IMR-90 (cell line): ENCODE measurements around the gene WDR45B. TPM values are rescaled to one million over a fixed set of nuclear protein-coding genes. Genes with fewer than 3 reads are reported as not detected.
A peak's percentile ranks its signal among the peaks of the same experiment; 100 is the strongest.

Experiments
- ATAC-seq: fragments of 200-7000 bp; cut with Tn5 transposase; 2 replicates; pipeline ENCODE4 v1.9.1; 2020; ENCODE audit warnings: low read depth, mild to moderate bottlenecking, moderate library complexity
- BruUV-seq: library from RNA; stranded (reverse); fragments of 400-500 nt; replicated peaks from 2 replicates; lab custom pipeline; 2021; lab: Mats Ljungman, UMichigan
- CTCF ChIA-PET: fragments of 300-600 bp; formaldehyde crosslinking; extraction: SDS; loops from one replicate; lab custom pipeline; 2021; ENCODE audit warnings: antibody characterized with exemption; lab: Yijun Ruan, JAX
- POLR2A ChIA-PET: fragments of 300-600 bp; sonication (Branson Sonifier 250); formaldehyde crosslinking; loops from one replicate; lab custom pipeline; 2022; ENCODE audit warnings: antibody characterized with exemption; ENCODE audit not compliant: unreplicated experiment; lab: Charles Lee
- DNase-seq: peaks from one replicate; pipeline ENCODE4 v3.0.0; 2013
- H2AFZ ChIP-seq: replicated peaks from 2 replicates; pipeline ENCODE3; 2013; ENCODE audit warnings: low read length, mild to moderate bottlenecking; ENCODE audit not compliant: poor library complexity
- H2AK5ac ChIP-seq: 2 replicates; pipeline ENCODE4 v1.6.1; 2013; ENCODE audit warnings: low read depth, low read length, inconsistent platforms
- H2AK9ac ChIP-seq: replicated peaks from 2 replicates; pipeline ENCODE3; 2013; ENCODE audit warnings: mild to moderate bottlenecking, low read depth, low read length, moderate library complexity; ENCODE audit not compliant: poor library complexity
- H2BK120ac ChIP-seq: 2 replicates; pipeline ENCODE4 v1.6.1; 2013; ENCODE audit warnings: low read depth, low read length, inconsistent platforms
- H2BK15ac ChIP-seq: 3 replicates; pipeline ENCODE4 v1.6.1; 2013; ENCODE audit warnings: low read depth, low read length, inconsistent platforms
- H2BK20ac ChIP-seq: 2 replicates; pipeline ENCODE4 v1.6.1; 2013; ENCODE audit warnings: low read depth, mild to moderate bottlenecking, inconsistent platforms, low read length, moderate library complexity
- H2BK5ac ChIP-seq: 2 replicates; pipeline ENCODE4 v1.6.1; 2013; ENCODE audit warnings: mild to moderate bottlenecking, low read depth, low read length, inconsistent platforms; ENCODE audit not compliant: poor library complexity, severe bottlenecking
- H3K14ac ChIP-seq: replicated peaks from 2 replicates; pipeline ENCODE4 v1.6.1; 2013; ENCODE audit warnings: low read depth, low read length, inconsistent platforms
- H3K18ac ChIP-seq: 2 replicates; pipeline ENCODE4 v1.6.1; 2013; ENCODE audit warnings: low read depth, low read length, control low read depth
- H3K23ac ChIP-seq: 2 replicates; pipeline ENCODE4 v1.6.1; 2013; ENCODE audit warnings: low read depth, low read length, inconsistent platforms
- H3K27ac ChIP-seq: 2 replicates; pipeline ENCODE4 v1.5.1; 2013; ENCODE audit warnings: mild to moderate bottlenecking, control low read depth, low read length; ENCODE audit not compliant: insufficient read depth
- H3K27me3 ChIP-seq: 2 replicates; pipeline ENCODE4 v1.6.1; 2013; ENCODE audit warnings: low read length; ENCODE audit not compliant: control insufficient read depth, insufficient read depth
- H3K36me3 ChIP-seq: 2 replicates; pipeline ENCODE4 v1.6.1; 2013; ENCODE audit warnings: low read length, mixed read lengths; ENCODE audit not compliant: control insufficient read depth, insufficient read depth
- H3K4ac ChIP-seq: 2 replicates; pipeline ENCODE4 v1.6.1; 2013; ENCODE audit warnings: low read depth, low read length, inconsistent platforms
- H3K4me1 ChIP-seq: 2 replicates; pipeline ENCODE4 v1.6.1; 2013; ENCODE audit warnings: low read length, mixed read lengths; ENCODE audit not compliant: control insufficient read depth, insufficient read depth
- H3K4me2 ChIP-seq: 2 replicates; pipeline ENCODE4 v1.6.1; 2013; ENCODE audit warnings: low read depth, mild to moderate bottlenecking, control low read depth, low read length, moderate library complexity
- H3K4me3 ChIP-seq: 2 replicates; pipeline ENCODE4 v1.5.1; 2013; ENCODE audit warnings: low read depth, mild to moderate bottlenecking, control low read depth, low read length, moderate library complexity; ENCODE audit not compliant: insufficient read depth
- H3K56ac ChIP-seq: 2 replicates; pipeline ENCODE4 v1.6.1; 2013; ENCODE audit warnings: low read length, inconsistent platforms; ENCODE audit not compliant: insufficient read depth; ENCODE audit errors: extremely low read depth
- H3K79me1 ChIP-seq, 2 experiments: 2 replicates each; pipeline ENCODE4 v1.6.1; 2013; ENCODE audit warnings: low read length in 2 of 2, inconsistent platforms in 1 of 2, low read depth in 1 of 2
- H3K9ac ChIP-seq: 2 replicates; pipeline ENCODE4 v1.6.1; 2013; ENCODE audit warnings: low read depth, low read length, control low read depth
- H3K9me1 ChIP-seq: 2 replicates; pipeline ENCODE4 v1.6.1; 2013; ENCODE audit warnings: low read length, inconsistent platforms; ENCODE audit not compliant: insufficient read depth
- H3K9me3 ChIP-seq: 2 replicates; pipeline ENCODE4 v1.6.1; 2013; ENCODE audit warnings: low read length; ENCODE audit not compliant: control insufficient read depth, insufficient read depth
- H4K20me1 ChIP-seq: 2 replicates; pipeline ENCODE4 v1.6.1; 2013; ENCODE audit warnings: low read length, inconsistent platforms; ENCODE audit not compliant: insufficient read depth
- H4K5ac ChIP-seq: 2 replicates; pipeline ENCODE4 v1.6.1; 2013; ENCODE audit warnings: mild to moderate bottlenecking, low read depth, low read length, control low read depth
- H4K8ac ChIP-seq, 2 experiments: 2 replicates each; pipeline ENCODE4 v1.6.1; 2013; ENCODE audit warnings: low read depth in 2 of 2, low read length in 2 of 2, control low read depth in 1 of 2, inconsistent platforms in 1 of 2
- H4K91ac ChIP-seq: 2 replicates; pipeline ENCODE4 v1.6.1; 2013; ENCODE audit warnings: low read depth, low read length, inconsistent platforms; ENCODE audit not compliant: insufficient read depth
- BHLHE40 ChIP-seq: fragments of 150-350 bp; IDR thresholded peaks from 2 replicates; pipeline ENCODE4 v1.6.1; 2016; ENCODE audit warnings: mild to moderate bottlenecking, low read depth, low read length
- CEBPB ChIP-seq: IDR thresholded peaks from 2 replicates; pipeline ENCODE4 v1.6.1; 2012; ENCODE audit warnings: low read depth, low read length, improper control_type of control experiment
- CHD1 ChIP-seq: IDR thresholded peaks from 2 replicates; pipeline ENCODE4 v1.6.1; 2012; ENCODE audit warnings: low read depth, low read length, improper control_type of control experiment
- ELK1 ChIP-seq: fragments of 150-350 bp; IDR thresholded peaks from 2 replicates; pipeline ENCODE4 v1.6.1; 2016; ENCODE audit warnings: low read depth, mild to moderate bottlenecking, low read length, moderate library complexity, borderline replicate concordance
- FOS ChIP-seq: fragments of 150-350 bp; IDR thresholded peaks from 2 replicates; pipeline ENCODE4 v1.6.1; 2016; ENCODE audit warnings: low read depth, low read length
- MAFK ChIP-seq: IDR thresholded peaks from 2 replicates; pipeline ENCODE4 v1.6.1; 2012; ENCODE audit warnings: low read depth, low read length, improper control_type of control experiment
- MAZ ChIP-seq: IDR thresholded peaks from 2 replicates; pipeline ENCODE4 v1.6.1; 2012; ENCODE audit warnings: low read depth, mild to moderate bottlenecking, low read length, improper control_type of control experiment, moderate library complexity, borderline replicate concordance
- MXI1 ChIP-seq: IDR thresholded peaks from 2 replicates; pipeline ENCODE4 v1.6.1; 2012; ENCODE audit warnings: low read depth, mild to moderate bottlenecking, low read length, moderate library complexity, borderline replicate concordance
- NFE2L2 ChIP-seq: fragments of 150-350 bp; IDR thresholded peaks from 2 replicates; pipeline ENCODE4 v1.6.1; 2016; ENCODE audit warnings: low read depth, mild to moderate bottlenecking, low read length
- POLR2A ChIP-seq: IDR thresholded peaks from 2 replicates; pipeline ENCODE4 v1.6.1; 2012; ENCODE audit warnings: mild to moderate bottlenecking, low read depth, low read length
- RAD21 ChIP-seq: IDR thresholded peaks from 2 replicates; pipeline ENCODE4 v1.6.1; 2012; ENCODE audit warnings: low read length, improper control_type of control experiment
- RCOR1 ChIP-seq: IDR thresholded peaks from 2 replicates; pipeline ENCODE4 v1.6.1; 2012; ENCODE audit warnings: mild to moderate bottlenecking, low read length, improper control_type of control experiment; ENCODE audit not compliant: insufficient replicate concordance
- RFX5 ChIP-seq: IDR thresholded peaks from 2 replicates; pipeline ENCODE4 v1.8.0; 2012; ENCODE audit warnings: low read depth, mild to moderate bottlenecking, low read length, moderate library complexity
- SMC3 ChIP-seq: fragments of 150-350 bp; IDR thresholded peaks from 2 replicates; pipeline ENCODE4 v1.6.1; 2016; ENCODE audit warnings: low read depth, mild to moderate bottlenecking, antibody characterized with exemption, low read length, moderate library complexity
- WGBS, 2 experiments: methylation state at CpG; one replicate each; pipeline versions ENCODE4 v1.1.5 to v1.1.7; 2013; ENCODE audit warnings: missing lambda C conversion rate in 2 of 2; ENCODE audit not compliant: insufficient read length in 1 of 2; ENCODE audit errors: extremely low coverage in 2 of 2; 5-methylcytosine and 5-hydroxymethylcytosine counted together
- dilution Hi-C: fragments of 300-500 bp; cut with HindIII; formaldehyde crosslinking; loops from one replicate; pipeline ENCODE4 v1.14.3; 2018; ENCODE audit warnings: low sequenced_read_pairs; ENCODE audit not compliant: unreplicated experiment
- in situ Hi-C: fragments of 300-500 bp; cut with MboI; formaldehyde crosslinking; loops from 3 replicates; pipeline ENCODE4 v1.14.3; 2019; ENCODE audit warnings: low sequenced_read_pairs, inconsistent platforms, mixed read lengths
- intact Hi-C: fragments of 100-400 bp; cut with micrococcal nuclease; formaldehyde crosslinking; loops from 2 replicates; pipeline ENCODE4 v1.10.0; 2022
- polyA plus RNA-seq, 3 experiments: library from polyadenylated mRNA; depleted of rRNA; stranded (reverse); fragments of >200 nt; gene quantifications; 2 replicates each; pipeline ENCODE4 v1.2.3, GENCODE V29; 2012; ENCODE audit warnings: low replicate concordance in 1 of 3
- total RNA-seq: library from RNA; depleted of rRNA; stranded (reverse); fragments of >200 nt; gene quantifications from 2 replicates; pipeline ENCODE4 v1.2.3, GENCODE V29; 2012
- TF ChIP-seq, protein P1 (sequence below): fragments of 150-350 bp; IDR thresholded peaks from 2 replicates; pipeline ENCODE4 v1.6.1; 2017; ENCODE audit warnings: mild to moderate bottlenecking, antibody characterized with exemption, low read length, low read depth
- TF ChIP-seq, protein P2 (sequence below): conservative IDR thresholded peaks from 2 replicates; pipeline ENCODE4 v1.5.1; 2012; ENCODE audit warnings: mild to moderate bottlenecking, low read depth, low read length, improper control_type of control experiment

The WDR45B gene
- total and polyA plus RNA-seq, 2 of the 4 experiments (the other 2 are of a cell fraction): 98.2 to 110 TPM

DNA sequence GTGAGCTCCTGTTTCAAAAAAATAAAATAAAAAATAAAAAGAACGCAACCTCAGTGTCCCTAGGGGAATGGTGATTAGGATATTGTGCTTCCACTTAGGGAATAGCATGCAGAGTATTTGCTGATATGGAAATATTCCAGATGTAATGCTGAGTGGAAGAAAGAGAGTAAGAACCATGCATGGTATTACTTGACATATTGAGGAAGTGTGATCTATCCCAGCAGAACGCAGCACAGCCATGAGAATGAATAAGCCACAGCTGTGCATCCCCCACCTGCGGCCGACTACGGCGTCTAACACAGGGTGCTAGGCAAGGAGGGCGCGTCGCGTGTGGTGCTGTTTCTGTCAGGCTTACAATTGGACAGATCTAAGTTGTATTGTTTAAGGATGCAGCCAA, 79.2 kb downstream of the WDR45B start:
- Histone ChIP-seq H2BK5ac (no peak overlapping the region), H2AK9ac (no peak overlapping the region), H4K5ac (no peak overlapping the region), H3K9ac (no peak overlapping the region), H3K9me1 (peaks cover 10% of the 10 kb centered on the region), H2AFZ (no peak overlapping the region), H3K23ac (no peak overlapping the region), H3K18ac (no peak overlapping the region), H3K4me1 (peaks cover 4% of the 10 kb centered on the region; the same call in 1 of the 2 replicates), H4K91ac (no peak overlapping the region), H4K8ac (no peak overlapping the region), H3K14ac (no peak overlapping the region), H2BK15ac (no peak overlapping the region), H3K79me1 (peaks cover 24 to 71% of the 10 kb centered on the region in 2 experiments), H3K36me3 (peaks cover 41% of the 10 kb centered on the region), H4K20me1 (peaks cover 33% of the 10 kb centered on the region), H3K27ac (no peak overlapping the region), H2AK5ac (no peak overlapping the region), H3K9me3 (no peaks in the 10 kb centered on the region), H3K4me3 (no peak overlapping the region), H2BK120ac (no peak overlapping the region), H3K27me3 (no peaks in the 10 kb centered on the region), H2BK20ac (no peak overlapping the region), H3K4ac (no peak overlapping the region), H3K56ac (no peak overlapping the region), H3K4me2 (no peak overlapping the region)
- 93% methylated on average over 9 of the region's 10 CpGs; no CpG with 5 or more reads in 1 of the 2 experiments for WGBS, 2 experiments
- dilution Hi-C loops: no loop called here
- no TSS peak for BruUV-seq
- ChIA-PET CTCF (no interaction called here), POLR2A (no interaction called here)
- no peak for DNase-seq
- intact Hi-C loops: no loop called here
- ATAC-seq: peak; percentile 32; the same call in 1 of the 2 replicates
- in situ Hi-C loops: no loop called here
- no peak for TF ChIP-seq CEBPB
- no peak for TF ChIP-seq CHD1
- TF ChIP-seq BHLHE40: no peak
- TF ChIP-seq ELK1: no peak
- TF ChIP-seq RCOR1: no peak
- TF ChIP-seq RFX5: no peak
- TF ChIP-seq NFE2L2: no peak
- TF ChIP-seq MAFK: no peak
- TF ChIP-seq MXI1: no peak
- no peak for TF ChIP-seq SMC3
- no peak for TF ChIP-seq FOS
- TF ChIP-seq, protein P1, sequence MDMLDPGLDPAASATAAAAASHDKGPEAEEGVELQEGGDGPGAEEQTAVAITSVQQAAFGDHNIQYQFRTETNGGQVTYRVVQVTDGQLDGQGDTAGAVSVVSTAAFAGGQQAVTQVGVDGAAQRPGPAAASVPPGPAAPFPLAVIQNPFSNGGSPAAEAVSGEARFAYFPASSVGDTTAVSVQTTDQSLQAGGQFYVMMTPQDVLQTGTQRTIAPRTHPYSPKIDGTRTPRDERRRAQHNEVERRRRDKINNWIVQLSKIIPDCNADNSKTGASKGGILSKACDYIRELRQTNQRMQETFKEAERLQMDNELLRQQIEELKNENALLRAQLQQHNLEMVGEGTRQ: no peak
- TF ChIP-seq POLR2A: no peak
- no peak for TF ChIP-seq MAZ
- TF ChIP-seq RAD21: no peak
- TF ChIP-seq, protein P2, sequence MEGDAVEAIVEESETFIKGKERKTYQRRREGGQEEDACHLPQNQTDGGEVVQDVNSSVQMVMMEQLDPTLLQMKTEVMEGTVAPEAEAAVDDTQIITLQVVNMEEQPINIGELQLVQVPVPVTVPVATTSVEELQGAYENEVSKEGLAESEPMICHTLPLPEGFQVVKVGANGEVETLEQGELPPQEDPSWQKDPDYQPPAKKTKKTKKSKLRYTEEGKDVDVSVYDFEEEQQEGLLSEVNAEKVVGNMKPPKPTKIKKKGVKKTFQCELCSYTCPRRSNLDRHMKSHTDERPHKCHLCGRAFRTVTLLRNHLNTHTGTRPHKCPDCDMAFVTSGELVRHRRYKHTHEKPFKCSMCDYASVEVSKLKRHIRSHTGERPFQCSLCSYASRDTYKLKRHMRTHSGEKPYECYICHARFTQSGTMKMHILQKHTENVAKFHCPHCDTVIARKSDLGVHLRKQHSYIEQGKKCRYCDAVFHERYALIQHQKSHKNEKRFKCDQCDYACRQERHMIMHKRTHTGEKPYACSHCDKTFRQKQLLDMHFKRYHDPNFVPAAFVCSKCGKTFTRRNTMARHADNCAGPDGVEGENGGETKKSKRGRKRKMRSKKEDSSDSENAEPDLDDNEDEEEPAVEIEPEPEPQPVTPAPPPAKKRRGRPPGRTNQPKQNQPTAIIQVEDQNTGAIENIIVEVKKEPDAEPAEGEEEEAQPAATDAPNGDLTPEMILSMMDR: no peak
